OCI-LY3 (cell line): ENCODE measurements around the gene LRRC4.

Experiments
- EZH2phosphoT487 ChIP-seq: fragments of 200-600 bp; shearing (Covaris generic); IDR thresholded peaks from 2 replicates; pipeline ENCODE4 v1.6.1; 2018; ENCODE audit warnings: antibody characterized with exemption, mixed run types, low read depth
- TF ChIP-seq, protein P1 (sequence below): fragments of 200-600, 300-600 bp; sonication (generic); IDR thresholded peaks from 2 replicates; pipeline ENCODE4 v1.5.1; 2014; ENCODE audit warnings: antibody characterized with exemption, low read length, low read depth

DNA sequence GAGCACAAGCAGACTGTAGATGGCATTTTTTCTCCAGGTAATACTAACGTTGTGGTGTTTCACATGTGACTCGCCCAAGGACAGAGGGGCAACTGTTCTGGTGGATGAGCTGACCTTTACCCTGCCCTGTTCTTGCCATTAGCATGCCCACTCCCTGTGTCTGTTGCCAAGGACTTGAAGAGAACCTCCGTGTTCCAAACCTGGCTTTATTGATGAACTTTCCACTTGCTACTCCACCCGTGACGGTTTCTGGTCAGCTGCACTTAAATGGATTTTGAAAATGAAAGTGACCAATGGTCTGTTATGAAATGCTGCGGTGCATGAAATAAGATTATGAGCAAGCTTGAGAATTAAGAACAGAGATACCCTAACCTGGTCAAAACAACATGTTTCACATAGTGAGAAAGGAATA, 30.4 kb downstream of the LRRC4 start:
- TF ChIP-seq, protein P1, sequence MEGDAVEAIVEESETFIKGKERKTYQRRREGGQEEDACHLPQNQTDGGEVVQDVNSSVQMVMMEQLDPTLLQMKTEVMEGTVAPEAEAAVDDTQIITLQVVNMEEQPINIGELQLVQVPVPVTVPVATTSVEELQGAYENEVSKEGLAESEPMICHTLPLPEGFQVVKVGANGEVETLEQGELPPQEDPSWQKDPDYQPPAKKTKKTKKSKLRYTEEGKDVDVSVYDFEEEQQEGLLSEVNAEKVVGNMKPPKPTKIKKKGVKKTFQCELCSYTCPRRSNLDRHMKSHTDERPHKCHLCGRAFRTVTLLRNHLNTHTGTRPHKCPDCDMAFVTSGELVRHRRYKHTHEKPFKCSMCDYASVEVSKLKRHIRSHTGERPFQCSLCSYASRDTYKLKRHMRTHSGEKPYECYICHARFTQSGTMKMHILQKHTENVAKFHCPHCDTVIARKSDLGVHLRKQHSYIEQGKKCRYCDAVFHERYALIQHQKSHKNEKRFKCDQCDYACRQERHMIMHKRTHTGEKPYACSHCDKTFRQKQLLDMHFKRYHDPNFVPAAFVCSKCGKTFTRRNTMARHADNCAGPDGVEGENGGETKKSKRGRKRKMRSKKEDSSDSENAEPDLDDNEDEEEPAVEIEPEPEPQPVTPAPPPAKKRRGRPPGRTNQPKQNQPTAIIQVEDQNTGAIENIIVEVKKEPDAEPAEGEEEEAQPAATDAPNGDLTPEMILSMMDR, result no peak
- no peak for TF ChIP-seq EZH2phosphoT487
